Measurements from ENCODE around the gene ADCK2. TPM values are rescaled to one million over a fixed set of nuclear protein-coding genes. Genes with fewer than 3 reads are reported as not detected.
A peak's percentile ranks its signal among the peaks of the same experiment; 100 is the strongest.

The ADCK2 gene
- total and polyA plus RNA-seq, 3 experiments from 2014 or later: 32.5 to 34.5 (median 34.2) TPM

DNA sequence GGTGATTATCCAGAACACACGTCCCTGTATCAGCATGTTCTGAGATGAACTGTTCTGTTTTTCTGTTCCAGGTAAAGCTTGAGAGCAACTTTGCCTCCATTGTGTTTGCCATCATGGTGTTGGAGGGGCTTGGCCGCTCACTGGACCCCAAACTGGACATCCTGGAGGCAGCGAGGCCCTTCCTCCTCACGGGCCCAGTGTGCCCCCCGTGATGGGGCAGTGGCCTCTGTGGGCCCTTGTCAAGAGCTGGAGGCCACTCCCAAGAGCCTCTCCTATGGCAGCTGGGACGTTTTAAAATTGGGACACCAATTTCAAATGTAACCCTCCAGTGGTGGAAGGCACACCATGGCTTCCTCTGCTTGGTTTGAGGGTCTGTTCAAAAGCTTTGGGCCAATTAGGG is 21.8 kb downstream of the ADCK2 start:
- no peaks in the 10 kb centered on the region for H3K27me3 ChIP-seq (ENCODE audit: insufficient read depth, low read length, poor library complexity, severe bottlenecking)
- Mint-ChIP-seq H3K4me1 (peaks cover 32 to 38% (median 36%) of the 10 kb centered on the region in 3 donors), H3K27ac (peak overlapping the region in 5 of 8 donors; percentile 76 to 99 (median 81)), H3K36me3 (peaks cover 0 to 46% (median 6%) of the 10 kb centered on the region in 3 donors), H3K9me3 (no peaks in the 10 kb centered on the region), H3K27me3 (peaks cover 0 to 6% of the 10 kb centered on the region in 2 donors), H3K4me3 (peak overlapping the region in 1 of 7 donors; percentile 64)
- H3K4me3 ChIP-seq (ENCODE audit: low read length): no peak overlapping the region
- H3K4me1 ChIP-seq (ENCODE audit: insufficient read depth, low read length): peaks cover 24% of the 10 kb centered on the region
- no peak overlapping the region for H3K27ac ChIP-seq (ENCODE audit: low read depth, low read length)
- DNase-seq: no peak
- no peaks in the 10 kb centered on the region for H3K9me3 ChIP-seq (ENCODE audit: low read length)
- no peaks in the 10 kb centered on the region for H3K36me3 ChIP-seq (ENCODE audit: insufficient read depth, low read length)
- POLR2A ChIA-PET: no interaction called here
- CTCF ChIA-PET: no interaction called here

GRCh38 chr7:140695381-140695780 is 22.6 kb downstream of the ADCK2 start:
- peak overlapping the region in 7 of 8 donors; percentile 71 to 99 (median 96) for H3K27ac Mint-ChIP-seq
- Histone ChIP-seq H3K36me3 (ENCODE audit: insufficient read depth, low read length) (no peaks in the 10 kb centered on the region), H3K27ac (ENCODE audit: low read depth, low read length) (peak overlapping the region; percentile 77), H3K4me1 (ENCODE audit: insufficient read depth, low read length) (peaks cover 25% of the 10 kb centered on the region), H3K4me3 (ENCODE audit: low read length) (no peak overlapping the region), H3K27me3 (ENCODE audit: insufficient read depth, low read length, poor library complexity, severe bottlenecking) (no peaks in the 10 kb centered on the region), H3K9me3 (ENCODE audit: low read length) (no peaks in the 10 kb centered on the region)
- peaks cover 0 to 6% of the 10 kb centered on the region in 2 donors for H3K27me3 Mint-ChIP-seq
- ChIA-PET CTCF (no interaction called here), POLR2A (interaction anchor here (1.8 kb wide), 1 partner anchor 22 kb away, joined by 11 read pairs; the partner anchor contains the start of gene ADCK2)
- H3K36me3 Mint-ChIP-seq: peaks cover 0 to 41% (median 6%) of the 10 kb centered on the region in 3 donors
- H3K4me1 Mint-ChIP-seq: peaks cover 34 to 41% (median 39%) of the 10 kb centered on the region in 3 donors
- no peak for DNase-seq
- H3K4me3 Mint-ChIP-seq: peak overlapping the region in 3 of 7 donors; percentile 90 to 96 (median 95)
- no peaks in the 10 kb centered on the region for H3K9me3 Mint-ChIP-seq

DNA sequence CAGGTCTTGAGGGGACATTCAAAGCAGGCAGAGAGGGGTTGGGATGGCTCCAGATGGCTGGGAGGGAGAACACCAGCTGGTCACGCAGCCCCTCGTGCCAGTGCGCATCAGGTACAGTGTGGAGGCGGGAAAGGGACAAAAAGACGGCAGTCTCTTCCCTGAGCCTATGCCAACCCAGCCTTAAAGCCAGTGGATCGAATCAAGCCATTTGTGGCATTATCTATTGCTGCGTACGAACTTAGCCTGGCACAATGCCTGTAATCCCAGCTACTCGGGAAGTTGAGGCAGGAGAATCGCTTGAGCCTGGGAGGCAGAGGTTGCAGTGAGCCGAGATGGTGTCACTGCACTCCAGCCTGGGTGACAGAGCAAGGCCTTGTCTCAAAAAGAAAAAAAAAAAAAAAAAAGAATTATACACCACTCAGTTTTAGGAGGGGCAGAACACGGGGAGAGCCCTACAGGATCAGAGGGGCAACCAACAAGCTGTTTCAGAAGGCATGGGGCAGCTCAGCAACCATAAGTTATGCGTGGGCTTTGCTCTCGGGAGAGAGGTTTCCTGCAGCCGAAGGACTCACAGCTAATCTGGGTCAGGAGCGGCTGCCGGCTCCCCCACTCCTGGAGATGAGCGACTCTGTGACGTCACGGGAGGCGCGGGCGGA is 23.4 kb downstream of the ADCK2 start:
- H3K27ac ChIP-seq (ENCODE audit: low read depth, low read length): peak overlapping the region; percentile 77
- H3K4me1 Mint-ChIP-seq: peaks cover 34 to 47% (median 43%) of the 10 kb centered on the region in 3 donors
- peaks cover 25% of the 10 kb centered on the region for H3K4me1 ChIP-seq (ENCODE audit: insufficient read depth, low read length)
- H3K36me3 Mint-ChIP-seq: peaks cover 0 to 37% (median 6%) of the 10 kb centered on the region in 3 donors
- CTCF ChIA-PET: interaction anchor here (0.9 to 1.0 kb wide), 2 partner anchors 24 to 27 kb away, joined by 3 read pairs; partner anchors contain the start of gene ADCK2
- H3K4me3 Mint-ChIP-seq: peak overlapping the region; percentile 90 to 99 (median 96)
- DNase-seq: peak in 4 of 5 donors; percentile 87 to 95 (median 93)
- peak overlapping the region; percentile 93 for H3K4me3 ChIP-seq (ENCODE audit: low read length)
- H3K27me3 ChIP-seq (ENCODE audit: insufficient read depth, low read length, poor library complexity, severe bottlenecking): no peaks in the 10 kb centered on the region
- H3K36me3 ChIP-seq (ENCODE audit: insufficient read depth, low read length): no peaks in the 10 kb centered on the region
- H3K9me3 ChIP-seq (ENCODE audit: low read length): no peaks in the 10 kb centered on the region
- POLR2A ChIA-PET: interaction anchor here (0.6 to 1.8 kb wide), 4 partner anchors 21 to 318 kb away, joined by 3 to 11 read pairs (median 4); partner anchors contain the start of genes ADCK2 and MRPS33
- H3K27ac Mint-ChIP-seq: peak overlapping the region; percentile 93 to 99 (median 97)
- H3K9me3 Mint-ChIP-seq: no peaks in the 10 kb centered on the region
- peaks cover 0 to 6% of the 10 kb centered on the region in 2 donors for H3K27me3 Mint-ChIP-seq

GRCh38 chr7:140696680-140697446 is 24.1 kb downstream of the ADCK2 start, which contains the start of gene NDUFB2:
Gene NDUFB2 (plus strand): TSS chr7:140696708. CDS start chr7:140696745, 37 bp downstream.
- Mint-ChIP-seq H3K4me1 (peaks cover 35 to 49% (median 45%) of the 10 kb centered on the region in 3 donors), H3K27me3 (peaks cover 0 to 6% of the 10 kb centered on the region in 2 donors), H3K4me3 (peak within 1 kb of the TSS; percentile 90 to 99 (median 96)), H3K9me3 (no peaks in the 10 kb centered on the region), H3K36me3 (peaks cover 0 to 30% (median 4%) of the 10 kb centered on the region in 3 donors), H3K27ac (peak within 1 kb of the TSS; percentile 93 to 99 (median 97))
- POLR2A ChIA-PET: interaction anchor here (0.7 to 1.8 kb wide), 3 partner anchors 23 to 318 kb away, joined by 3 to 11 read pairs (median 6); partner anchors contain the start of genes ADCK2 and MRPS33
- Histone ChIP-seq H3K27ac (ENCODE audit: low read depth, low read length) (peak within 1 kb of the TSS; percentile 77), H3K27me3 (ENCODE audit: insufficient read depth, low read length, poor library complexity, severe bottlenecking) (no peaks in the 10 kb centered on the region), H3K9me3 (ENCODE audit: low read length) (no peaks in the 10 kb centered on the region), H3K36me3 (ENCODE audit: insufficient read depth, low read length) (no peaks in the 10 kb centered on the region), H3K4me3 (ENCODE audit: low read length) (peak within 1 kb of the TSS; percentile 93), H3K4me1 (ENCODE audit: insufficient read depth, low read length) (peaks cover 25% of the 10 kb centered on the region)
- peak; percentile 57 to 90 (median 80) for DNase-seq
- CTCF ChIA-PET: interaction anchor here (0.9 to 1.0 kb wide), 2 partner anchors 24 to 28 kb away, joined by 3 read pairs; partner anchors contain the start of gene ADCK2

- ChIA-PET CTCF (no interaction called here), POLR2A (no interaction called here)
- Histone ChIP-seq H3K4me3 (ENCODE audit: low read length) (peak overlapping the region; percentile 93), H3K27me3 (ENCODE audit: insufficient read depth, low read length, poor library complexity, severe bottlenecking) (no peaks in the 10 kb centered on the region), H3K4me1 (ENCODE audit: insufficient read depth, low read length) (peaks cover 25% of the 10 kb centered on the region), H3K9me3 (ENCODE audit: low read length) (no peaks in the 10 kb centered on the region), H3K36me3 (ENCODE audit: insufficient read depth, low read length) (no peaks in the 10 kb centered on the region), H3K27ac (ENCODE audit: low read depth, low read length) (peak overlapping the region; percentile 77)
- H3K27me3 Mint-ChIP-seq: peaks cover 0 to 6% of the 10 kb centered on the region in 2 donors
- peaks cover 38 to 51% (median 50%) of the 10 kb centered on the region in 3 donors for H3K4me1 Mint-ChIP-seq
- peaks cover 0 to 25% (median 3%) of the 10 kb centered on the region in 3 donors for H3K36me3 Mint-ChIP-seq
- H3K9me3 Mint-ChIP-seq: no peaks in the 10 kb centered on the region
- peak overlapping the region; percentile 93 to 99 (median 97) for H3K27ac Mint-ChIP-seq
- DNase-seq: no peak
- peak overlapping the region; percentile 90 to 99 (median 96) for H3K4me3 Mint-ChIP-seq
Measured at GRCh38 chr7:140697447-140698143, 24.9 kb downstream of the ADCK2 start.

DNA sequence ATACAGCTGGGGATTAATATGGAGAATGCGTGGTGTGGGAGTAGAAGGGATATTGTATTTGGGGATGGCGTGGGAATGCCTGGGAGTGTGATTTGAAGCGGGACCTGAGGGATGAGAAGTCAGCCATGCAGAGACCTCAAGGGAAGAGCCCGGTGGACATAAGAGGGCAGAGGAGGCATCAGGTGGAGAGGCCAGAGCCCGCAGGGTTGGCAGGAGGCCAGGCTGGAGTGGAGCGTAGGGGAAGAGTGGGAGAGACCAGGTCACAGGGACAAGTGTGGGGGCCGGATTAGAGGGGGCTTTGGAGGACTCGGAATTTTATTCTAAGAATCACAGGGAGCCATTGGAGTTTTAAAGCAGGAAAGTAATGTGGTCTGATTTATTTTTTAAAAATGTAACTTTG is 25.7 kb downstream of the ADCK2 start:
- peaks cover 0 to 6% of the 10 kb centered on the region in 2 donors for H3K27me3 Mint-ChIP-seq
- H3K4me3 Mint-ChIP-seq: peak overlapping the region; percentile 77 to 99 (median 96)
- Histone ChIP-seq H3K36me3 (ENCODE audit: insufficient read depth, low read length) (no peaks in the 10 kb centered on the region), H3K9me3 (ENCODE audit: low read length) (no peaks in the 10 kb centered on the region), H3K4me1 (ENCODE audit: insufficient read depth, low read length) (peaks cover 25% of the 10 kb centered on the region), H3K4me3 (ENCODE audit: low read length) (peak overlapping the region; percentile 93), H3K27me3 (ENCODE audit: insufficient read depth, low read length, poor library complexity, severe bottlenecking) (no peaks in the 10 kb centered on the region), H3K27ac (ENCODE audit: low read depth, low read length) (no peak overlapping the region)
- peak overlapping the region in 7 of 8 donors; percentile 3 to 98 (median 91) for H3K27ac Mint-ChIP-seq
- H3K4me1 Mint-ChIP-seq: peaks cover 40 to 56% (median 54%) of the 10 kb centered on the region in 3 donors
- H3K9me3 Mint-ChIP-seq: no peaks in the 10 kb centered on the region
- DNase-seq: no peak
- ChIA-PET CTCF (no interaction called here), POLR2A (no interaction called here)
- H3K36me3 Mint-ChIP-seq: peaks cover 0 to 25% (median 4%) of the 10 kb centered on the region in 3 donors

GRCh38 chr7:140702774-140703173 is 30.0 kb downstream of the ADCK2 start:
- CTCF ChIA-PET: interaction anchor here (1.0 kb wide), 1 partner anchor 109 kb away, joined by 3 read pairs; no protein-coding TSS in a partner anchor
- POLR2A ChIA-PET: no interaction called here
- DNase-seq: no peak

More at GRCh38 chr7:140702774-140703173, 30.0 kb downstream of the ADCK2 start:
- Mint-ChIP-seq H3K27ac (peak overlapping the region in 4 of 8 donors; percentile 36 to 82 (median 54)), H3K27me3 (no peaks in the 10 kb centered on the region), H3K36me3 (peaks cover 6 to 43% (median 17%) of the 10 kb centered on the region in 3 donors), H3K4me3 (no peak overlapping the region), H3K4me1 (peaks cover 25 to 36% (median 36%) of the 10 kb centered on the region in 3 donors), H3K9me3 (no peaks in the 10 kb centered on the region)
- Histone ChIP-seq H3K27ac (ENCODE audit: low read depth, low read length) (no peak overlapping the region), H3K36me3 (ENCODE audit: insufficient read depth, low read length) (peaks cover 8% of the 10 kb centered on the region), H3K27me3 (ENCODE audit: insufficient read depth, low read length, poor library complexity, severe bottlenecking) (no peaks in the 10 kb centered on the region), H3K9me3 (ENCODE audit: low read length) (no peaks in the 10 kb centered on the region), H3K4me3 (ENCODE audit: low read length) (no peak overlapping the region), H3K4me1 (ENCODE audit: insufficient read depth, low read length) (peaks cover 13% of the 10 kb centered on the region)
